ENCODE results near the gene CCDC69.
"Not testable (repeated sequence)": the region's sequence is repeated elsewhere in the genome, so short reads cannot be mapped to it uniquely, and the experiment has no call there.

Gene CCDC69

DNA sequence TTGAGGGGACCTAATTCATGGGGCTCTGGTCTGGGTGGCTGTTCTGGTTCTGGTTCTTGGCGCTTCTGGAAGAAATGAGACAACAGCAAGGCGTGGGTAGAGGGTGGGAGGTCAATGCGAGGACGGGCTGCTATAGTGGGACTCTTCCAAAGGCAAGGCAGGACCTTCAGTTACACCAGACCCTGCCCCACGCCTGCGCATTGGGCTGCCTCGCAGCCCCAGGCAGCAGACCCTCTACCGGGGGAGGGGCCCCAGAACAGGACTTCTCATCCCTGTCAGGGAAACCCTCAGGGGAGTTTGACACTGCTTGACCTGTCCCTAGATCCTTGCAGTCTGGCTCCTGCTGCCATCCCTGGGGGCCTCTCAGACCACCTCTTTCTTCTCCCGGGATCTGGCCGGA is 18.5 kb downstream of the CCDC69 start:
- TF ChIP-seq, protein P1, sequence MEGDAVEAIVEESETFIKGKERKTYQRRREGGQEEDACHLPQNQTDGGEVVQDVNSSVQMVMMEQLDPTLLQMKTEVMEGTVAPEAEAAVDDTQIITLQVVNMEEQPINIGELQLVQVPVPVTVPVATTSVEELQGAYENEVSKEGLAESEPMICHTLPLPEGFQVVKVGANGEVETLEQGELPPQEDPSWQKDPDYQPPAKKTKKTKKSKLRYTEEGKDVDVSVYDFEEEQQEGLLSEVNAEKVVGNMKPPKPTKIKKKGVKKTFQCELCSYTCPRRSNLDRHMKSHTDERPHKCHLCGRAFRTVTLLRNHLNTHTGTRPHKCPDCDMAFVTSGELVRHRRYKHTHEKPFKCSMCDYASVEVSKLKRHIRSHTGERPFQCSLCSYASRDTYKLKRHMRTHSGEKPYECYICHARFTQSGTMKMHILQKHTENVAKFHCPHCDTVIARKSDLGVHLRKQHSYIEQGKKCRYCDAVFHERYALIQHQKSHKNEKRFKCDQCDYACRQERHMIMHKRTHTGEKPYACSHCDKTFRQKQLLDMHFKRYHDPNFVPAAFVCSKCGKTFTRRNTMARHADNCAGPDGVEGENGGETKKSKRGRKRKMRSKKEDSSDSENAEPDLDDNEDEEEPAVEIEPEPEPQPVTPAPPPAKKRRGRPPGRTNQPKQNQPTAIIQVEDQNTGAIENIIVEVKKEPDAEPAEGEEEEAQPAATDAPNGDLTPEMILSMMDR (IDR thresholded peaks at IDR 0.05; ENCODE audit: insufficient read depth, low read depth, low read length, missing control alignments): no peak
- no peak for DNase-seq (ENCODE audit: low read depth)
- H3K4me3 ChIP-seq (ENCODE audit: low read length): no peak overlapping the region

DNA sequence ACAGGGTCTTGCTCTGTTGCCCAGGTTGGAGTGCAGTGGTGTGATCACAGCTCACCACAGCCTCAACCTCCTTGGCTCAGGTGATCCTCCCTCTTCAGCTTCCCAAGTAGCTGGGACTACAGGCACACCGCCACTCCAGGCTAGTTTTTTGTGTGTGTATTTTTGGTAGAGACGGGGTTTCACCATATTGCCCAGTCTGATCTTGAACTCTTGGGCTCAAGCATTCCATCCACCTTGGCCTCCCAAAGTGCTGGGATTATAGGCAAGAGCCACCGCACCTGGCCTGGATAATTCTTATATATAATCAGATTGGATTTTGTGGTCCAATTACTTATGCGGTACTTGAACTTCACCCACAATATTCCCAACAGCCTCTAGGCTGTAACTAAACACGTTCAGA is 19.8 kb downstream of the CCDC69 start:
- no peak for DNase-seq (ENCODE audit: low read depth)
- TF ChIP-seq, protein P1 (IDR thresholded peaks at IDR 0.05; ENCODE audit: insufficient read depth, low read depth, low read length, missing control alignments): no peak

GRCh38 chr5:151202381-151203139 is 21.3 kb downstream of the CCDC69 start:
- peak; percentile 96 for DNase-seq (ENCODE audit: low read depth)
- TF ChIP-seq, protein P1 (IDR thresholded peaks at IDR 0.05; ENCODE audit: insufficient read depth, low read depth, low read length, missing control alignments): no peak
- H3K4me3 ChIP-seq (ENCODE audit: low read length): no peak overlapping the region

More for the DNA sequence above, 19.8 kb downstream of the CCDC69 start:
- no peak overlapping the region for H3K4me3 ChIP-seq (ENCODE audit: low read length)

GRCh38 chr5:151200913-151201595 is 22.8 kb downstream of the CCDC69 start:
- no peak overlapping the region for H3K4me3 ChIP-seq (ENCODE audit: low read length)
- no peak for DNase-seq (ENCODE audit: low read depth)
- TF ChIP-seq, protein P1 (IDR thresholded peaks at IDR 0.05; ENCODE audit: insufficient read depth, low read depth, low read length, missing control alignments): no peak

GRCh38 chr5:151199581-151200185 is 24.2 kb downstream of the CCDC69 start:
- DNase-seq (ENCODE audit: low read depth): no peak
- H3K4me3 ChIP-seq (ENCODE audit: low read length): no peak overlapping the region
- TF ChIP-seq, protein P1 (IDR thresholded peaks at IDR 0.05; ENCODE audit: insufficient read depth, low read depth, low read length, missing control alignments): no peak

DNA sequence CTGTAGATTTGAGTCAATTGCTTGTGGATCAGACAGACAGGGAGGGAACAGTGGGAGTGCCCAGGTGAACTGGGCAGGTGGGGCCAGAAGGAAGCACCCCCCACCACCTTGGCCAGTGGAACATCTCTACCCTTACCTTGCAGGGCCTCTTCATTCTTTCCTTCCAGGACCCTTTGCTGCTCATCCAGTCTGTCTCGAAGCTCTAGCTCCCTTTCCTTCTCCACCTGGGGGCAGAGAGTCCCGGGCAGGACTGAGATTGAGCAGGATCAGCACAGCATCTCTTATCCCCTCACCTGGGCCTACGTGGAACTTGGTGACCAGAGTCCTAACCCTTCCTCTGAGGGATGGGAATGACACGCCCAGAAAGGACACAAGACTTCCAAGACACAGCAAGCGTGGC is 25.0 kb downstream of the CCDC69 start:
- H3K4me3 ChIP-seq (ENCODE audit: low read length): no peak overlapping the region
- DNase-seq (ENCODE audit: low read depth): no peak
- TF ChIP-seq, protein P1 (IDR thresholded peaks at IDR 0.05; ENCODE audit: insufficient read depth, low read depth, low read length, missing control alignments): no peak

DNA sequence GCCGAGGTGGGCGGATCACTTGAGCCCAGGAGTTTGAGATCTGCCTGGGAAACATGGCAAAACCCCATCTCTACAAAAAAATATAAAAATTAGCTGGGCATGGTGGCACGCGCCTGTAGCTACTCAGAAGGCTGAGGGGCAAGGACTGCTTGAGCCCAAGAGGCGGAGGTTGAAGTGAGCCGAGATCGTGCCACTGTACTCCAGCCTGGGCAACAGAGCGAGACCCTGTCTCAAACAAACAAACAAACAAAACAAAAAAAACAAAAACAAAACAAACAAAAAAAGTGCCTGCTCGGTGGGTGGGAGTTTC is 26.6 kb downstream of the CCDC69 start:
- DNase-seq (ENCODE audit: low read depth); H3K4me3 ChIP-seq (ENCODE audit: low read length): not testable (repeated sequence)

Measured in epithelial cell of esophagus (primary cell).